Mesenteric fat pad (tissue), 1 donor: ENCODE results near the gene GALC. TPM values are rescaled to one million over a fixed set of nuclear protein-coding genes. Genes with fewer than 3 reads are reported as not detected.

Experiments used
- DNase-seq: peaks from one replicate; pipeline ENCODE4 v3.0.0-alpha.2; 2020; ENCODE audit warnings: low spot score
- total RNA-seq: library from RNA; stranded (reverse); fragmentation: NEBNext Ultra II Directional; extraction: Animal tissue kit (Norgen Biotek cat#: 25700); gene quantifications from one replicate; pipeline ENCODE4 v1.2.1, GENCODE V29; 2021
- donor health status: DM: yes; HTN: yes; CAD: no.

The GALC gene
- total RNA-seq, 1 donor from 2014 or later = 26.8 TPM

- DNase-seq = no peak
Measured at GRCh38 chr14:87888136-87888999, 104.6 kb downstream of the GALC start.

- no peak for DNase-seq
Measured at GRCh38 chr14:87883750-87884149, 109.2 kb downstream of the GALC start.

Other genes with a start within 250 kb of the GALC start
- 3.4 TPM for gene GPR65, start 12.0 kb upstream of the GALC start, total RNA-seq